NCI-H1417 (cell line): ENCODE data around the gene CD226.
"Not testable (repeated sequence)": the region's sequence is repeated elsewhere in the genome, so short reads cannot be mapped to it uniquely, and the experiment has no call there.

ENCODE experiments used
- DNase-seq, 3 experiments: peaks; one replicate each; lab custom pipeline; 2025; lab: John Stamatoyannopoulos, UW

Gene CD226

DNA sequence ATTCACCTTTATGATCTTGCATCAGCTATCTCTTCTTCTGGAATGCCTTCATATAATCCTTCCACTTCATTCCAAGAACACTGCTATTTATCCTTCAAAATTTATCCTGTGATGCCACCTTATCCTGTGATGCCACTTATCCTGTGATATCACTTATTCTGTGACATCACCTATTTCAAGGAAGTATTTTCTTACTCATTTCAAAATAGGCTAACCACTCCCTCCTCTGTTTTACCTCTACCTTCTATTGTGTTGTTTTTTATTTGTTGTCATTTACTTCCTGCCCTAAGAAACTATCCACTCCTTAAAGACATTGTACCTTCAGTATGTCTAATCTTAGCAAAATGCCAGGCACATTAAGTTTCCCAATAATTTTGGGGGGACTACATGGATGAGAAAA is 38.8 kb downstream of the CD226 start:
- no peak for DNase-seq

DNA sequence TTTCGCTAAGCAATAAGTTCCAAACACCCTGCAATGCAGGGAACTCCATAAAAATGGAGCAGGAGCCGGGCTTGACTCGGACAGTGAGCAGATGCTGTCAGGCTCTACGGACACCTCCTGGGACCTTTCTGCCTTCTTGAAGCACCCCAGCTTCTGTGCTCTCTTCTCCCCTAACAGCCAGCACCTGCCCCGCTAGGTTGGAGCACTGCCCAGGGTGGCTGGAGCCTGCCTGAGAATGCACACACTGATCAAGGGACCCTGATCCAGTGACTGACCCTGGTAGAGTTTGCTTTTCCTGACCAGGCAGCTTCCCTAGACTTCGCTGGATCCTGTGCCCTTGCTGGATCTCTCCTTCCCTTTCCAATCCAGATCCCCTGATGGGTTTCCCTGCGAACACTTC is 40.9 kb downstream of the CD226 start:
- DNase-seq, result no peak

- no peak for DNase-seq
Measured at GRCh38 chr18:69900941-69901340, 46.7 kb downstream of the CD226 start.

DNA sequence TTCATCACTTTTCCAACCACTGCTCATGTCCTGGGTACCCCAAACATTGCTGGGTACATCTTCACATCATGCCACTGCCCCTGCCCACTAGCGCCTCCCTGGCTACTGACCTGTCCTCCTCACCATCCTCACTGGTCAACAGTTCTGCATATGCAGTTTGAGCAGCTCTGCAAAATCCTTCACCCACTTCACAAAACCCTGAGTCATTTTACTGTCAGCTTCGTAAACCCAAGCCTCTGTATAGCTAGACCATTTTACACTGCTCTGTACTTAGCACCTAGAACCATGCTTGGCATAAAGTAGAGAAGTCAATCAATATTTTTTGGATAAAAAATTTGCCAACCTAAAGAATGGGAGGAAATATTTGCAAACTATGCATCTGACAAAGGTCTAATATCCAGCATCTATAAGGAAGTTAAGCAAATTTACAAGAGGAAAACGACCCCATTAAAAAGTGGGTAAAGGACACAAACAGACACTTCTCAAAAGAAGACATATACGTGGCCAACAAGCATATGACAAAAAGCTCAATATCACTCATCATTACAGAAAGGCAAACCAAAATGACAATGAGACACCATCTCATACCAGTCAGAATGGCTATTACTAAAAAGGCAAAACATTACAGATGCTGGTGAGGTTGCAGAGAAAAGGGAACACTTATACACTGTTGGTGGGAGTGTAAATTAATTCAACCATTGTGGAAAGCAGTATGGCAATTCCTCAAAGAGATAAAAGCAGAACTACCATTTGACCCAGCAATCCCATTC is 48.3 kb downstream of the CD226 start:
- DNase-seq, result not testable (repeated sequence)

DNA sequence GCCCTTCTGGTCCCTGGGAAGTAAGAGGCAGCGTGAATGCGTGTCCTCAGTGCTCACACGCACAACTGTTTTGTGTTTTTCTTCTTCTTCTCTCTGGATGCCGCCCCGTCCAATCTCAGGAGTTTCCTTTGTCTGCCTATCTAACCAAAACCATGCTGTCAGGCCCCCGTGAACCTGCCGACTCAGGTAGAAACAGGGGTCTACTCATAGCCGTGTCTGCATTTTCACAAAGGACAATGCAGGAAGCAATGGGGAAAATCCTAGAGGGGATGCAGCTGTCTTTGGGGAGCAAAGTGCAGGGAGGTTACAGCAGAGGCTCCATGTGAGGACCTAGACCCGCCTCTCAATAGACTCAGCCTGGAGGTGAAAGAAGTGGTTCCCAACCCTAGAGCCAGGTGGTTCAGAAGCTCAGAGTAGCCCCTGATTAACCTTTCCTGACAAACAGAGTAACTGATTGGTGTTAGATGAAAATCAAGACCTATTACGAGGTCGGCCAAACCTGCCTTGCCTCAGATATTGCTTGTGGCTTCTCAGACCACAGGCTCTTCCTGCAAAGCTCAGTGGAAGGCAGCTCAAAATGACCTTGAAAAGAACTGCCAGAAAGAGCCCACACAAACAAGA is 49.3 kb downstream of the CD226 start:
- DNase-seq, result no peak

- no peak for DNase-seq
Measured at GRCh38 chr18:69897397-69898108, 50.1 kb downstream of the CD226 start.

GRCh38 chr18:69895066-69896047 is 52.3 kb downstream of the CD226 start:
- no peak for DNase-seq

DNA sequence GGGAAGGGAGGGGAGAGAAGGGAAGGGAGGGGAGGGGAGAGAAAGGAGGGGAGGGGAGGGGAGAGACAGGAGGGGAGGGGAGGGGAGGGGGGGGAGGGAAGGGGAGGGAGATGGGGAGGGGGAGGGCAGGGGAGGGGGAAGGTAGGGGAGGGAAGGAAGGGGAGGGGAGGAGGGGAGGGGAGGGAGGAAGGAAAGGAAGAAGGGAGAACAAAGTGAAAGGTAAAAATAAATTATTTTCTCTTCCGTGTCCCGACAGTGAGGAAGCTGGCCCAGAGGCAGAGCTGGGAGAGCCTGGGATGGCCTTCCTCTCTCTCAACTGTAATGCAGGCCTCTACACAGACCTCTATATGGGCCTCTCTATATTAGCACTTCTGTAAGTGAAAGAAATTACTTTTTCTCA is 53.2 kb downstream of the CD226 start:
- DNase-seq, result no peak

GRCh38 chr18:69890558-69890957 is 57.1 kb downstream of the CD226 start:
- no peak for DNase-seq

GRCh38 chr18:69889009-69889408 is 58.7 kb downstream of the CD226 start:
- DNase-seq, result no peak

GRCh38 chr18:69887256-69887655 is 60.4 kb downstream of the CD226 start:
- no peak for DNase-seq

DNA sequence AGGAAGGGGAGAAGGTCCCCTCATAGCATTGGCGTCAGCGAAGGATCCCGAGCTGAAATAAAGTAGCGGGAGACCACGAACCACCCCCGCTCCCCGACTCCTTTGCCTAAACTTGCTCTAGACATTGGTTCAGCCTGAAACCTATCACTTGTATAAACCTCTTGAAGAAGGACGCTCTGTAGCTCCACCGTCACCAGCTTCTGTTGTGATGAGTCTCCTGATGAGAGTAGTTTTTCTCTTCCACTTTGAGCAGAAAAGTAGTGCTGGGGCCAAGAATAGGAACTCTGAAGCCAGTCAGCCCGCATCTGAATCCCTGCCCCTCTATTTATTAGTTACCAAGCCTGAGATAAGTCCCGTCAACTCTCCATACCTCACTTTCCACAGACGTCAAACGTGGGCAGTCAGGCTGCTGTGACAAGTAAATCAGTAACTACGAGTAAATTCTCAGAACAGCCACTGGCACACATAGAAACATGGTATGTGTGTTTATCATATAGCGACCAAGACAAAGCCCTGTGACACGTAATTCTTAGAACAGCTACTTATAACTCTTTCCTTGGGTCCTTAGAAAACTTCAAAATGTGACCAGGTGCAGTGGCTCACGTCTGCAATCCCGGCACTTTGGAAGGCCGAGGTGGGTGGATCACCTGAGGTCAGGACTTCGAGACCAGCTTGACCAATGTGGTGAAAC is 61.7 kb downstream of the CD226 start:
- DNase-seq, result no peak

- no peak for DNase-seq
Measured at GRCh38 chr18:69885355-69885754, 62.3 kb downstream of the CD226 start.

GRCh38 chr18:69883781-69884180 is 63.9 kb downstream of the CD226 start:
- no peak for DNase-seq

DNA sequence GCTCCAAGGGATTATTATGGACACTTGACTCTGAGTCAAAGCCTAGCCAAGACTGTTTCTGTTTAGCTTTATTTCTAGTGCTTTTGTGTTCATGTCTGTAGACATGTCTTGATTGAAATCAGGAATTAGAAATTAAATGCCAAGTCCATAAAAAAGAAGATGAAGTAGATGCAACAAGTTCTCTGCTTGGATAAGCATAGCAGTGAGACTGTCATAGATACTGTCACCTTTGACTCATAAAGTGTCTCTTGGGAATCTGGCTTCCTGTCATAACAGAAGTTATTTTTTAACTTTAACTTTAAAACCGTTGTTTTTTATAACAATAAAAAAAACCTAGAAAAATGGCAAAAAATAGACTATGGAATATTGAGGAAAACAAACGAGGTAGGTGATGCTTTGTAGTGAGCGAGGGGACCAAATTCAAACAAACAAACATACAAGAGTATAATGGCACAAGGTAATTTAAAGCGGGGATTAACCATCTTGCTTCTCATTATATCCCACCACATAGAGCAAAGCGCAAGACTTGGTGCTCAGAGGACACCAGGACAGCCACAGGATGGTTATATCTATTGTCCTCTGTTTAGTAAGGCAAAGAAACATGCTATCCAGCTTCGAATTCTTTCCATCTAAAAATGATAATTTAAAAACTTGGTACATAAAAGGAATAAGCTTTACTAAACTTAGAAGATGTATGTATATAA is 64.6 kb downstream of the CD226 start:
- no peak for DNase-seq

- DNase-seq, result no peak
Measured at GRCh38 chr18:69880083-69880482, 67.6 kb downstream of the CD226 start.

GRCh38 chr18:69879051-69879450 is 68.6 kb downstream of the CD226 start:
- not testable (repeated sequence) for DNase-seq

DNA sequence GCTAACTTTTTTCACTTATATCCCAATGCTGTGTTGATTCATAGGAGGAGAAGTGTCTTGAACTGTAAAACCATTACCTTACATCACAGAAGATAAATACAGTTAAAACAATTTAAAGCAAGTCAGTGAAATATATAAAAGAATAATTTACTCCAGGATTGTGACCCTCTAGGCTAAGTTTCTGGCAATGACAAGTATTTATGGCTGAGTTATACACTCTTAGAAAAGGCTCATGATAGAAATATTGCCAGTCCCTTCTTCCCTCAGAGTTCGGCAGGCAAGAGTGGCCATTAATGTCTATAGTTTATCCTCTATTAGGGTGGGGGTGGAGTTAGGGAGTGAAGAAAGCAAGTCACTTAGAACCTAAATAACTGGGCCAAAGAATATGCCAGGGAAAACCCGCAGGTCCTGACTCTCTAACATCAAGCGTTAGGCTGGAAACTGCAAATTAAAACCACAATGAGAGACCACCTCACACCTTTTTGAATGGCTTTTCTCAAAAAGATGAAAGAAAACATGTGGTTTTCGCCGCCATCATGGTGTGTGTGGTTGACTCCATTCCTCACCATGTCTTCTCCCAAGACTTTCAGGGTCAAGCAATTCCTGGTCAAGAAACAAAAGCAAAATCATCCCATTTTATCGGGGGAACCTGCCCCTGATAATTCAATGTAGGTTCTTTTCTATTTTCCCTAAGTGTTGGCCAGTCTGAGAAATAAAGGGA is 69.3 kb downstream of the CD226 start:
- DNase-seq, result no peak

GRCh38 chr18:69876490-69876889 is 71.2 kb downstream of the CD226 start:
- no peak for DNase-seq

GRCh38 chr18:69874058-69874457 is 73.6 kb downstream of the CD226 start:
- peak in 1 of 3 experiments; percentile 19 for DNase-seq
